ENCODE data around the gene TMSB4Y.

DNA sequence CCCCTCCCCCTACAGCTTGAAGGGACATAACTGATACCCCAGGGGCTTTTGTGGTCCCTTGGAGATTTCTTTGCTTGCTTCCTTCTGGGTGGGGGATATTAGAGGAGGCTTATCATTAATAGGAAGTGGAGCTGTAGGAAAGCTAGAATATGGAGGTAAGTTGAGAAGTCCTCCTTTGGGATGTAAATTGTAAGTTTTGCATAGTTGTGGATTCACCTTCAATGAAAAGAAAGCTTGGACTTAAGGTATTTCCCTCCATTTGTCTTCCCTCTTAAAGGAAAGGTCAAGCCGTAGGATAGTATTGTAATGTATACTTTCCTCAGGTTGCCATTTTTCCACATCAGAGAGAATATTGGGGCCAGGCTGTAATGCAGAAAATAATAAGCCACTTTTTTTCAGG, 39.5 kb upstream of the TMSB4Y start:
- TF ChIP-seq CTCF (conservative IDR thresholded peaks at IDR 0.05; ENCODE audit: low read depth, low read length) (no peak), POLR2A (IDR thresholded peaks at IDR 0.05; ENCODE audit: low read depth, low read length) (no peak), RAD21 (IDR thresholded peaks at IDR 0.05; ENCODE audit: low read length) (no peak), CHD1 (IDR thresholded peaks at IDR 0.05; ENCODE audit: low read depth, low read length) (no peak), MXI1 (IDR thresholded peaks at IDR 0.05; ENCODE audit: borderline replicate concordance, low read depth, low read length) (no peak), BHLHE40 (IDR thresholded peaks at IDR 0.05; ENCODE audit: low read depth, low read length) (no peak), CEBPB (IDR thresholded peaks at IDR 0.05; ENCODE audit: low read depth, low read length) (no peak), FOS (IDR thresholded peaks at IDR 0.05; ENCODE audit: low read depth, low read length) (no peak)
- TF ChIP-seq, protein P1, sequence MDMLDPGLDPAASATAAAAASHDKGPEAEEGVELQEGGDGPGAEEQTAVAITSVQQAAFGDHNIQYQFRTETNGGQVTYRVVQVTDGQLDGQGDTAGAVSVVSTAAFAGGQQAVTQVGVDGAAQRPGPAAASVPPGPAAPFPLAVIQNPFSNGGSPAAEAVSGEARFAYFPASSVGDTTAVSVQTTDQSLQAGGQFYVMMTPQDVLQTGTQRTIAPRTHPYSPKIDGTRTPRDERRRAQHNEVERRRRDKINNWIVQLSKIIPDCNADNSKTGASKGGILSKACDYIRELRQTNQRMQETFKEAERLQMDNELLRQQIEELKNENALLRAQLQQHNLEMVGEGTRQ (IDR thresholded peaks at IDR 0.05; ENCODE audit: low read depth, low read length), result no peak
